Neural cell (in vitro differentiated cells): ENCODE data around the gene ACP2. TPM values are rescaled to one million over a fixed set of nuclear protein-coding genes. Genes with fewer than 3 reads are reported as not detected.

ENCODE experiments used
- H2AFZ ChIP-seq: fragments of 200-600, 300-800 bp; sonication (generic), shearing (Covaris generic); 2 replicates; pipeline ENCODE4 v1.6.0; 2014; ENCODE audit warnings: low read depth, mild to moderate bottlenecking, antibody characterized with exemption, low read length, moderate library complexity
- H3F3A ChIP-seq: fragments of 200-600 bp; shearing (Covaris generic); 2 replicates; pipeline ENCODE4 v1.6.1; 2016; ENCODE audit warnings: mild to moderate bottlenecking, moderate library complexity, mixed read lengths, antibody characterized with exemption, low read length; ENCODE audit not compliant: insufficient read depth, poor library complexity, severe bottlenecking
- H3K27ac ChIP-seq: fragments of 200-600, 300-800 bp; sonication (generic), shearing (Covaris generic); 2 replicates; pipeline ENCODE4 v1.5.1; 2014; ENCODE audit warnings: mild to moderate bottlenecking, low read length, moderate library complexity
- H3K27me3 ChIP-seq: fragments of 300-800, 200-600 bp; sonication (generic), shearing (Covaris generic); 2 replicates; pipeline ENCODE4 v1.6.0; 2014; ENCODE audit warnings: mild to moderate bottlenecking, low read depth, low read length, moderate library complexity; ENCODE audit not compliant: insufficient read depth
- H3K36me3 ChIP-seq: fragments of 300-800, 200-600 bp; sonication (generic), shearing (Covaris generic); 2 replicates; pipeline ENCODE4 v1.5.1; 2014; ENCODE audit warnings: mild to moderate bottlenecking, antibody characterized with exemption, low read length, moderate library complexity; ENCODE audit not compliant: insufficient read depth
- H3K4me2 ChIP-seq: fragments of 300-800, 200-600 bp; sonication (generic), shearing (Covaris generic); 2 replicates; pipeline ENCODE4 v1.6.0; 2014; ENCODE audit warnings: mild to moderate bottlenecking, low read length
- H3K4me3 ChIP-seq: fragments of 300-800, 200-600 bp; sonication (generic), shearing (Covaris generic); 2 replicates; pipeline ENCODE4 v1.5.1; 2014; ENCODE audit warnings: mild to moderate bottlenecking, low read length, moderate library complexity
- H3K79me2 ChIP-seq: fragments of 200-600 bp; shearing (Covaris generic); replicated peaks from 2 replicates; pipeline ENCODE4 v1.6.0; 2014; ENCODE audit warnings: mild to moderate bottlenecking, low read length, moderate library complexity; ENCODE audit not compliant: insufficient read depth
- H3K9ac ChIP-seq: fragments of 300-800, 200-600 bp; sonication (generic), shearing (Covaris generic); 2 replicates; pipeline ENCODE4 v1.6.1; 2016; ENCODE audit warnings: mild to moderate bottlenecking, low read length, mixed read lengths
- H3K9me2 ChIP-seq: fragments of 200-600 bp; shearing (Covaris generic); 2 replicates; pipeline ENCODE4 v1.6.1; 2016; ENCODE audit warnings: mild to moderate bottlenecking, low read length, mixed read lengths; ENCODE audit not compliant: insufficient read depth
- H3K9me3 ChIP-seq: fragments of 200-600, 300-800 bp; sonication (generic), shearing (Covaris generic); 2 replicates; pipeline ENCODE4 v1.6.1; 2016; ENCODE audit warnings: mild to moderate bottlenecking, mixed run types, low read length, moderate library complexity, mixed read lengths
- H4K20me1 ChIP-seq: fragments of 200-600 bp; shearing (Covaris generic); 2 replicates; pipeline ENCODE4 v1.6.1; 2016; ENCODE audit warnings: mild to moderate bottlenecking, mixed run types; ENCODE audit not compliant: insufficient read depth
- CTCF ChIP-seq: fragments of 450-650 bp; IDR thresholded peaks from 2 replicates; pipeline ENCODE4 v1.5.1; 2014; ENCODE audit warnings: antibody characterized with exemption, mild to moderate bottlenecking, moderate library complexity; ENCODE audit not compliant: poor library complexity, severe bottlenecking
- EP300 ChIP-seq: fragments of 450-650 bp; conservative IDR thresholded peaks from 2 replicates; pipeline ENCODE4 v1.6.1; 2014; ENCODE audit warnings: antibody characterized with exemption, mild to moderate bottlenecking, moderate library complexity; ENCODE audit not compliant: poor library complexity, severe bottlenecking
- EZH2 ChIP-seq: fragments of 200-600, 300-800 bp; shearing (Covaris generic), sonication (generic); IDR thresholded peaks from 2 replicates; pipeline ENCODE4 v1.6.1; 2014; ENCODE audit warnings: antibody characterized with exemption, low read length, borderline replicate concordance, mild to moderate bottlenecking; ENCODE audit not compliant: insufficient read depth, poor library complexity, severe bottlenecking
- MXI1 ChIP-seq: fragments of 450-650 bp; conservative IDR thresholded peaks from 2 replicates; pipeline ENCODE4 v1.6.1; 2014; ENCODE audit warnings: antibody characterized with exemption, mild to moderate bottlenecking; ENCODE audit not compliant: poor library complexity, severe bottlenecking
- POLR2AphosphoS5 ChIP-seq: IDR thresholded peaks from 2 replicates; pipeline ENCODE4 v1.6.1; 2012
- RAD21 ChIP-seq: fragments of 450-650 bp; conservative IDR thresholded peaks from 2 replicates; pipeline ENCODE4 v1.6.1; 2014; ENCODE audit warnings: antibody characterized with exemption, mild to moderate bottlenecking, moderate library complexity
- REST ChIP-seq: IDR thresholded peaks from 2 replicates; pipeline ENCODE4 v1.6.1; 2012; ENCODE audit warnings: borderline replicate concordance
- SMC3 ChIP-seq: fragments of 450-650 bp; conservative IDR thresholded peaks from 2 replicates; pipeline ENCODE4 v1.6.1; 2014; ENCODE audit warnings: antibody characterized with exemption, mild to moderate bottlenecking, moderate library complexity; ENCODE audit not compliant: poor library complexity
- TAF1 ChIP-seq: IDR thresholded peaks from 2 replicates; pipeline ENCODE4 v1.6.1; 2012; ENCODE audit warnings: low read depth
- polyA plus RNA-seq: library from polyadenylated mRNA; depleted of rRNA; stranded (reverse); fragments of >200 nt; gene quantifications from 2 replicates; pipeline ENCODE4 v1.2.3, GENCODE V29; 2014

Gene ACP2
- polyA plus RNA-seq, 1 donor from 2014 or later, result 48.1 TPM

DNA sequence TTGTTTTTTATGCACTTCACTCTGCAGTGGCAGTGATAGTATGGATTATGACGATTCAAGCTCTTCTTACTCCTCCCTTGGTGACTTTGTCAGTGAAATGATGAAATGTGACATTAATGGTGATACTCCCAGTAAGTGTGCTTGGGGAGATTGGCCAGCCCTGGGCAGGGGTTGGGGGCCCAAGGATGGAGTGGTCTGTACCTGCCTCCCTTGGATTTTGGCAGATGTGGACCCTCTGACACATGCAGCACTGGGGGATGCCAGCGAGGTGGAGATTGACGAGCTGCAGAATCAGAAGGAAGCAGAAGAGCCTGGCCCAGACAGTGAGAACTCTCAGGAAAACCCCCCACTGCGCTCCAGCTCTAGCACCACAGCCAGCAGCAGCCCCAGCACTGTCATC is 35.5 kb upstream of the ACP2 start:
- no peak overlapping the region for H3K27ac ChIP-seq
- H3K4me2 ChIP-seq, result no peak overlapping the region
- H2AFZ ChIP-seq, result no peak overlapping the region
- no peaks in the 10 kb centered on the region for H4K20me1 ChIP-seq
- H3K9me2 ChIP-seq, result no peaks in the 10 kb centered on the region
- H3F3A ChIP-seq, result no peaks in the 10 kb centered on the region
- H3K9ac ChIP-seq, result no peak overlapping the region
- no peaks in the 10 kb centered on the region for H3K9me3 ChIP-seq
- no peak for TF ChIP-seq REST
- TF ChIP-seq MXI1, result no peak
- TF ChIP-seq POLR2AphosphoS5, result no peak
- no peak for TF ChIP-seq TAF1
- TF ChIP-seq SMC3, result no peak
- no peak for TF ChIP-seq CTCF
- no peak for TF ChIP-seq EP300
- TF ChIP-seq EZH2, result no peak
- no peak for TF ChIP-seq RAD21
- peaks cover 7% of the 10 kb centered on the region for H3K36me3 ChIP-seq
- no peak overlapping the region for H3K4me3 ChIP-seq
- no peaks in the 10 kb centered on the region for H3K27me3 ChIP-seq
- no peaks in the 10 kb centered on the region for H3K79me2 ChIP-seq

DNA sequence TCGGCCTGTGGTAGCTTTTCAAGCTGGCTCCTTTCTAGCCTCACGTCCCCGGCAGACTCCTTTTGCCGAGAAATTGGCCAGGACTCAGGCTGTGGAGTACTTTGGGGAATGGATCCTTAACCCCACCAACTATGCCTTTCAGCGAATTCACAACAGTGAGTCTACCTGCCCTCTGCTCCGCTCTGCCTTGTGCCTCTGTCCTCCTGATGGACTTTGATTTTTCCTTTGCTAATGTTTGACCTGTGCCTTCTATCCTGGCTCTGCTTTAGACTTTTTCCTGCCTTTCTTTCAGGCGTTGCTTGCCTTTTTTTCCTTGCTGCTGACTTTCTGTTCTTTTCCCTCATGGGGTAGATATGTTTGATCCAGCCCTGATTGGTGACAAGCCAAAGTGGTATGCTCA is 33.8 kb upstream of the ACP2 start:
- Histone ChIP-seq H3K36me3 (no peaks in the 10 kb centered on the region), H3K9me2 (no peaks in the 10 kb centered on the region), H3F3A (no peaks in the 10 kb centered on the region), H2AFZ (no peak overlapping the region), H3K9ac (no peak overlapping the region), H3K4me3 (no peak overlapping the region), H3K27ac (no peak overlapping the region), H3K27me3 (no peaks in the 10 kb centered on the region), H3K79me2 (no peaks in the 10 kb centered on the region), H4K20me1 (no peaks in the 10 kb centered on the region), H3K9me3 (no peaks in the 10 kb centered on the region), H3K4me2 (no peak overlapping the region)
- TF ChIP-seq EP300, result no peak
- no peak for TF ChIP-seq REST
- no peak for TF ChIP-seq EZH2
- TF ChIP-seq CTCF, result no peak
- TF ChIP-seq POLR2AphosphoS5, result no peak
- no peak for TF ChIP-seq TAF1
- no peak for TF ChIP-seq SMC3
- TF ChIP-seq RAD21, result no peak
- TF ChIP-seq MXI1, result no peak
